WTC11 (cell line): Measurements from ENCODE around the gene LCP1.

Experiments used
- AFF4 ChIP-seq: sonication (generic); formaldehyde crosslinking; IDR thresholded peaks from 2 replicates; pipeline ENCODE4 v1.8.1; 2023; ENCODE audit warnings: mild to moderate bottlenecking, missing genetic modification reagents, borderline replicate concordance
- CTCF ChIP-seq: fragments of 200-600 bp; IDR thresholded peaks from 2 replicates; pipeline ENCODE4 v1.8.0; 2022; ENCODE audit warnings: antibody characterized with exemption
- ZNF396 ChIP-seq: fragments of 250-450 bp; sonication (Bioruptor Pico); IDR thresholded peaks from 2 replicates; pipeline ENCODE4 v1.8.0; 2021; ENCODE audit warnings: mild to moderate bottlenecking, moderate library complexity, borderline replicate concordance
- ZNF416 ChIP-seq: fragments of 250-450 bp; sonication (Bioruptor Pico); IDR thresholded peaks from 2 replicates; pipeline ENCODE4 v1.9.0; 2021; ENCODE audit warnings: mild to moderate bottlenecking, inconsistent platforms

GRCh38 chr13:46137627-46138317 lies 44.2 kb downstream of the LCP1 start:
- TF ChIP-seq AFF4 (CRISPR knock-in tag) (no peak), CTCF (no peak), ZNF396 (CRISPR knock-in tag) (no peak), ZNF416 (CRISPR knock-in tag) (no peak)
